PC-3 (cell line): ENCODE results near the gene BLACAT1. TPM values are rescaled to one million over a fixed set of nuclear protein-coding genes. Genes with fewer than 3 reads are reported as not detected.
A peak's percentile ranks its signal among the peaks of the same experiment; 100 is the strongest.

Experiments used
- ATAC-seq: fragments of 200-7000 bp; cut with Tn5 transposase; 2 replicates; pipeline ENCODE4 v1.9.1; 2020; ENCODE audit warnings: mild to moderate bottlenecking, moderate library complexity
- BruUV-seq: library from RNA; stranded (reverse); fragments of 400-500 nt; replicated peaks from 2 replicates; lab custom pipeline; 2021; lab: Mats Ljungman, UMichigan
- CTCF ChIA-PET: fragments of 300-600 bp; sonication (Branson Sonifier 250); formaldehyde crosslinking; loops from one replicate; lab custom pipeline; 2022; ENCODE audit warnings: antibody characterized with exemption; lab: Charles Lee
- POLR2A ChIA-PET: fragments of 300-600 bp; sonication (Branson Sonifier 250); formaldehyde crosslinking; loops from one replicate; lab custom pipeline; 2022; ENCODE audit warnings: antibody characterized with exemption; ENCODE audit not compliant: unreplicated experiment; lab: Charles Lee
- DNase-seq: peaks from one replicate; pipeline ENCODE4 v3.0.0-alpha.2; 2015
- H2AFZ ChIP-seq: fragments of 300-600 bp; sonication (generic); 2 replicates; pipeline ENCODE4 v1.6.0; 2016; ENCODE audit warnings: antibody characterized with exemption, low read length
- H3F3A ChIP-seq: fragments of 300-600 bp; sonication (generic); one replicate; pipeline ENCODE4 v1.6.0; 2017; ENCODE audit warnings: antibody characterized with exemption, low read length, control low read depth, mild to moderate bottlenecking; ENCODE audit not compliant: unreplicated experiment
- H3K27ac ChIP-seq: fragments of 300-600 bp; sonication (generic); 2 replicates; pipeline ENCODE4 v1.5.1; 2016; ENCODE audit warnings: mild to moderate bottlenecking, low read length
- H3K27me3 ChIP-seq: fragments of 300-600 bp; sonication (generic); 2 replicates; pipeline ENCODE4 v1.6.1; 2016; ENCODE audit warnings: low read length, mixed read lengths
- H3K36me3 ChIP-seq: fragments of 300-600 bp; sonication (generic); 2 replicates; pipeline ENCODE4 v1.6.1; 2016; ENCODE audit warnings: low read depth, mixed run types, low read length, mixed read lengths
- H3K4me1 ChIP-seq: fragments of 300-600 bp; sonication (generic); 2 replicates; pipeline ENCODE4 v1.5.1; 2016; ENCODE audit warnings: low read length; ENCODE audit not compliant: insufficient read depth
- H3K4me2 ChIP-seq: fragments of 300-600 bp; sonication (generic); 2 replicates; pipeline ENCODE4 v1.6.0; 2016; ENCODE audit warnings: low read length
- H3K4me3 ChIP-seq: fragments of 300-600 bp; sonication (generic); 2 replicates; pipeline ENCODE4 v1.5.1; 2016; ENCODE audit warnings: mild to moderate bottlenecking, low read length, mixed read lengths
- H3K79me2 ChIP-seq: fragments of 300-600 bp; sonication (generic); 2 replicates; pipeline ENCODE4 v1.6.1; 2017; ENCODE audit warnings: low read length, mixed read lengths
- H3K9ac ChIP-seq: fragments of 300-600 bp; sonication (generic); 2 replicates; pipeline ENCODE4 v1.6.0; 2016; ENCODE audit warnings: mild to moderate bottlenecking, low read length
- H3K9me2 ChIP-seq: fragments of 300-600 bp; sonication (generic); replicated peaks from 2 replicates; pipeline ENCODE4 v1.6.1; 2016; ENCODE audit warnings: mixed run types, low read length, mixed read lengths
- H3K9me3 ChIP-seq: fragments of 300-600 bp; sonication (generic); 2 replicates; pipeline ENCODE4 v1.6.1; 2016; ENCODE audit warnings: low read length, mixed read lengths
- H4K20me1 ChIP-seq: fragments of 300-600 bp; sonication (generic); 2 replicates; pipeline ENCODE4 v1.6.1; 2016; ENCODE audit warnings: low read length, mixed read lengths
- EZH2 ChIP-seq: fragments of 300-600 bp; sonication (generic); IDR thresholded peaks from one replicate; pipeline ENCODE4 v1.6.1; 2017; ENCODE audit warnings: antibody characterized with exemption, mild to moderate bottlenecking, low read length; ENCODE audit not compliant: unreplicated experiment
- EZH2phosphoT487 ChIP-seq: fragments of 300-600 bp; sonication (generic); IDR thresholded peaks from 2 replicates; pipeline ENCODE4 v1.6.1; 2018; ENCODE audit warnings: mild to moderate bottlenecking, antibody characterized with exemption, low read length, borderline replicate concordance
- intact Hi-C: fragments of 100-400 bp; cut with micrococcal nuclease; formaldehyde crosslinking; loops from 2 replicates; pipeline ENCODE4 v1.9.0; 2023
- total RNA-seq: library from RNA; depleted of rRNA; stranded (reverse); fragments of >200 nt; gene quantifications from 2 replicates; pipeline ENCODE4 v1.2.3, GENCODE V29; 2014
- TF ChIP-seq, protein P1 (sequence below): fragments of 300-600 bp; sonication (generic); conservative IDR thresholded peaks from 2 replicates; pipeline ENCODE4 v1.5.1; 2017; ENCODE audit warnings: antibody characterized with exemption, low read depth, mild to moderate bottlenecking, low read length

Gene BLACAT1
- total RNA-seq, 1 experiment from 2014 or later: 1.5 TPM

DNA sequence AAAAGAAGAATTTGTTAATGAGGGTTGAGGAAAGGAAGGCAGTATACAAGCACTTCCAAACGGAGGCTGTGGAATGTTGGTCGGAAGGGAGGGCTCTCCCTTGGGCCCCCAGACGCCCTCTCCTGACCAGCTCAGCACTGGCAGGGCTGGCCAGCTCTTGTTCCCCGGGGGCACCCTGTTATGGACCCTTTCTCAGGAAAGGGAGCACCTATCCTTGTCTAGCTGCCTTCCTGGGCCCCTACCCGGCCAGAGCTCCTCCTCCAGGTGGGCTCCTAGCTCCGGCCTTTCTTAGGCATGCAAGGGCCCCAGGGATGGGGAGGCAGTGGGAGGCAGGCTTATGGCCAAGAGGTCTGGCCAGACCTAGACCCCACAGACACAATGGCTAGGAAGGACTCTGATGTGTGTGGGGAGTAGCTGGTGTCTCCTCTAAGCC, 926 bp downstream of the BLACAT1 start:
- intact Hi-C loops: no loop called here

DNA sequence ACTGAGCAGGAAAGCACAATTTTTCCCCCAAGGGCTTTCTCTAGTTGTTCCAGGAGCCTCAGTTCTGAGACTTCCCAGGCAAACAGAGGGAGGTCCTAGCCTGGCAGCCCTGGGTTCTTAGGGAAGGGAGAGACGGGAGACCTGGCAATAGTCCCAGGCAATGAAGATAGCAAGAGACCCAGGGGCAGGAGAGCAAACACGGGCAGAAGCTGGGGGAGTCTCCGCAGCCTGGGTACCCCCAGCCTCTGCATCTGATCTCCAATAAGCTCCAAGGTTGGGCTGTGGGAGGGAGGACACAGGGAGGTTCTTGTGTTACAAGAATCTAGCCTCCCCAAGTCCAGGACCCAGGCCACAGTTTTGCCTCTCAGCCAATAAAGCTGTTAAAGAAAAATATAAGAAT, 2.4 kb downstream of the BLACAT1 start:
- no peaks in the 10 kb centered on the region for H3K9me2 ChIP-seq
- no TSS peak for BruUV-seq
- H3K4me2 ChIP-seq: no peak overlapping the region
- H4K20me1 ChIP-seq: no peaks in the 10 kb centered on the region
- H3K27ac ChIP-seq: no peak overlapping the region
- TF ChIP-seq, protein P1, sequence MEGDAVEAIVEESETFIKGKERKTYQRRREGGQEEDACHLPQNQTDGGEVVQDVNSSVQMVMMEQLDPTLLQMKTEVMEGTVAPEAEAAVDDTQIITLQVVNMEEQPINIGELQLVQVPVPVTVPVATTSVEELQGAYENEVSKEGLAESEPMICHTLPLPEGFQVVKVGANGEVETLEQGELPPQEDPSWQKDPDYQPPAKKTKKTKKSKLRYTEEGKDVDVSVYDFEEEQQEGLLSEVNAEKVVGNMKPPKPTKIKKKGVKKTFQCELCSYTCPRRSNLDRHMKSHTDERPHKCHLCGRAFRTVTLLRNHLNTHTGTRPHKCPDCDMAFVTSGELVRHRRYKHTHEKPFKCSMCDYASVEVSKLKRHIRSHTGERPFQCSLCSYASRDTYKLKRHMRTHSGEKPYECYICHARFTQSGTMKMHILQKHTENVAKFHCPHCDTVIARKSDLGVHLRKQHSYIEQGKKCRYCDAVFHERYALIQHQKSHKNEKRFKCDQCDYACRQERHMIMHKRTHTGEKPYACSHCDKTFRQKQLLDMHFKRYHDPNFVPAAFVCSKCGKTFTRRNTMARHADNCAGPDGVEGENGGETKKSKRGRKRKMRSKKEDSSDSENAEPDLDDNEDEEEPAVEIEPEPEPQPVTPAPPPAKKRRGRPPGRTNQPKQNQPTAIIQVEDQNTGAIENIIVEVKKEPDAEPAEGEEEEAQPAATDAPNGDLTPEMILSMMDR: no peak
- no peak for TF ChIP-seq EZH2phosphoT487
- TF ChIP-seq EZH2: no peak
- peaks cover 58% of the 10 kb centered on the region for H3K27me3 ChIP-seq
- H3K4me3 ChIP-seq: no peak overlapping the region
- H3K9me3 ChIP-seq: no peaks in the 10 kb centered on the region; the same call in 1 of the 2 replicates
- no peaks in the 10 kb centered on the region for H3F3A ChIP-seq
- POLR2A ChIA-PET: no interaction called here
- intact Hi-C loops: no loop called here
- CTCF ChIA-PET: no interaction called here
- no peak overlapping the region for H2AFZ ChIP-seq
- ATAC-seq: no peak
- no peak overlapping the region for H3K9ac ChIP-seq
- DNase-seq: no peak
- no peaks in the 10 kb centered on the region for H3K36me3 ChIP-seq
- peaks cover 12% of the 10 kb centered on the region for H3K79me2 ChIP-seq
- peaks cover 26% of the 10 kb centered on the region for H3K4me1 ChIP-seq

More for the DNA sequence above, 926 bp downstream of the BLACAT1 start:
- H2AFZ ChIP-seq: no peak overlapping the region
- no peaks in the 10 kb centered on the region for H3K36me3 ChIP-seq
- no peaks in the 10 kb centered on the region; the same call in 1 of the 2 replicates for H3K9me3 ChIP-seq
- ATAC-seq (no peak), DNase-seq (no peak)
- H3F3A ChIP-seq: no peaks in the 10 kb centered on the region
- peaks cover 70% of the 10 kb centered on the region for H3K27me3 ChIP-seq
- ChIA-PET CTCF (interaction anchor here (0.7 kb wide), 1 partner anchor 101 kb away, joined by 3 read pairs; no protein-coding TSS in a partner anchor), POLR2A (interaction anchor here (0.7 kb wide), 1 partner anchor 25 kb away, joined by 11 read pairs; no protein-coding TSS in a partner anchor)
- no peak overlapping the region for H3K4me2 ChIP-seq
- no peaks in the 10 kb centered on the region for H3K9me2 ChIP-seq
- no TSS peak for BruUV-seq
- H4K20me1 ChIP-seq: no peaks in the 10 kb centered on the region
- peaks cover 13% of the 10 kb centered on the region for H3K4me1 ChIP-seq
- H3K79me2 ChIP-seq: no peaks in the 10 kb centered on the region
- H3K27ac ChIP-seq: no peak overlapping the region
- TF ChIP-seq EZH2phosphoT487 (no peak), EZH2 (no peak)
- TF ChIP-seq, protein P1: 0 out of 2 replicates have a peak, but pooled peaks have one; percentile 13
- H3K4me3 ChIP-seq: no peak overlapping the region
- no peak overlapping the region for H3K9ac ChIP-seq

DNA sequence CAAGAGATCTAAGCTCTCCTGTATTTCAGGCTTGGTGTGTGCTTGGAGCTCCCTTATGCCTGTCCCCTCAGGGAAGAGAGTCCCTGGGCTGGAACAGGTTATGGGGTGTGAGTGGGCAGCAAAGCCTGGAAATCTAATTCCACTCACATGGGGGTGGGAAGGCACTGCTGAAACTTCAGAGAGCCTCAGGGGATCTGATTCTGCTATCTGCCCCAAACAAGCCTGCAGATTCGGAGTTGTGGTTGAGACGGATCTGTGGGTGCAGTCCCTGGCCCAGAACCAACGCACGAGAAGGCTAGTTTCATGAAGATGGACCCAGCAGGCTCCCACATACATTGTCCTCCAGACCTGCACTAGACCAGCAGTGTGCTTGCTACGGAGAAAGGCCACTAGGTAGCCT, 2.9 kb downstream of the BLACAT1 start:
- no TSS peak for BruUV-seq
- ChIA-PET POLR2A (no interaction called here), CTCF (no interaction called here)
- Histone ChIP-seq H2AFZ (no peak overlapping the region), H3K79me2 (peaks cover 17% of the 10 kb centered on the region), H3K4me1 (peaks cover 31% of the 10 kb centered on the region), H3K27me3 (peaks cover 53% of the 10 kb centered on the region), H3F3A (no peaks in the 10 kb centered on the region), H3K9ac (no peak overlapping the region), H3K4me3 (no peak overlapping the region), H3K9me3 (no peaks in the 10 kb centered on the region; the same call in 1 of the 2 replicates), H4K20me1 (no peaks in the 10 kb centered on the region), H3K4me2 (no peak overlapping the region), H3K36me3 (no peaks in the 10 kb centered on the region), H3K9me2 (no peaks in the 10 kb centered on the region), H3K27ac (no peak overlapping the region)
- ATAC-seq: no peak
- TF ChIP-seq, protein P1: no peak
- no peak for TF ChIP-seq EZH2phosphoT487
- no peak for TF ChIP-seq EZH2
- DNase-seq: no peak
- intact Hi-C loops: no loop called here
